ENCODE data around the gene DNAH10.

The DNAH10 gene

DNA sequence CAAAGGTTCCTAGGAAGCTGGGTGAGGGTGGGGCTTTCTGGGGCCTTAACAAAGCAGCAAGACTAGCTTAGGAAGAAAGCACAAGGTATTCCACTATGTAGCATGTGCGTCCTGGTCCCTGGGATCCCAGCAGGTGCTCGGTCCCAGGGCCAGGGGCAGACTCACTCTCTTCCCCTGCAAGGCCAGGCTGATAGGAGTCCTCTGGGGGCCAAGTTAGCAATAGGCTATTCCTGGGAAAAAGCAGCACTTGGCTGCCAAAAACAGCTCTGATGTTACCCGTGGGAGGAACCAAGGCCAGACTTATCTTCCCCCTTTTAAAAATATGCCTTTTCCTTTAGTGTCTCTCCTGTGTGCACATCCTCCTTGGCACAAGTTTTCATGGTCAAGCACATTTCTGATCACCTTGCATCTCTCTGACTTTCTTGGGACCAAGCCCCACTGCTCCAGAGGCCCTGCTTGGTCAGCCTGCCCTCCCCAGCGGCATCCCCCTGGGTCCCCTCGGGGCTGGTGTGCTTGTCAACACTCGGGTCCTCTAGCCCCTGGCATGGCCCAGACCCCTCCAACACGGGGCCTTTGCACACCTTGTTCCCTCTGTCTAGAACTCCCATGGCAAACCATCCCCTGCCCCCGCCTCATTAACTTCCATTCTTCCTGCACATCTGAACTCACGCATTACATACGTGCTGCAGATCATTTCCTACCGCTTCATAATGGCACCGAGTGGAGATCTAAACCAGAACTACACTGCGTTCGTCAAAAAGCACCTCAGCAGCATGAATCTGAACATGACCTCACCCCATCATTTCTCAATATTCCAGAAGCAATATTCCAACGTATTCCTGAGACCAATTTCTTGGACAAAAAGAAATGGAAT lies 188.6 kb downstream of the DNAH10 start:
- DNase-seq = no peak

- DNase-seq = no peak
These were observed 189.4 kb downstream of the DNAH10 start for GRCh38 chr12:123951467-123951866.

DNA sequence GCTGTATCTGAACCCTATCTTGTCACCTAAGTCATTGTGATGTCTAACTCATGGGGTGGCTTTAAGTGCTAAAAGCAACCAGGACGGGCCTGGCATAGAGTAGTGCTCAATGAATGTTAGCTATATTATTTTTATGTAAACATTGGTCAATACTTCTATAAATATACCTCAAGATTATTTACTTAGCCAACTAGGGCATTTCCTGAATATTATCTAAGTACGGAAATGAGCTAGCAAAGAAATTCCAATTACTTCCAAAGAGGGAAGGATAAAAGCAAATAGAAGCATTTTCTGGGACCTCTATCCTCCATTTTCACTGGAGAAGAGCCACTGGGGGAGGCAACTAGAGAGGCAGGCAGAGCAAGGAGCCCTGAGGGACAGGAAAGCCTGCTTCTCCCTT lies 189.9 kb downstream of the DNAH10 start:
- no peak for DNase-seq

GRCh38 chr12:123954647-123955350 lies 192.7 kb downstream of the DNAH10 start:
- DNase-seq = no peak

- no peak for DNase-seq
These were observed 194.1 kb downstream of the DNAH10 start for GRCh38 chr12:123956249-123956648.

DNA sequence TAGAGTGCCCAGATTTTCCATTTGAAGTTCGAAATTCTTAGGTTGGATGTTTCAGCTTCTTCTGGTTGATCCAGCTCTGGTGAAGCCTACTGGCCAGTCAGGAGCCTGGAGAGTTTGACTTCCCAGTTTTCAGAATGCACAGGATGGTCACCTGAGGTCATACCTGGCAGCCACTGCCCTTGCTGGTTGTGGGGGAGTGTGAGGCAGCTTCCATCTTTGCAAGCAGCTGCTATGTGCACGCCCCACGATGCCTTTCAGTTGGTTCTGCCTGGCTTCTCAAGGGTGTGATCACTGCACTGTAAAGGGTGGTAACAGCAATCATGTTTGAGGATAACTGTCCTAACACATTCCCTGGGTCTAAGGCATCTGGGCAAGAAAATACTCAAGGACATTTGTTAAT lies 195.1 kb downstream of the DNAH10 start:
- DNase-seq = no peak

GRCh38 chr12:123958462-123958861 lies 196.4 kb downstream of the DNAH10 start:
- no peak for DNase-seq

DNA sequence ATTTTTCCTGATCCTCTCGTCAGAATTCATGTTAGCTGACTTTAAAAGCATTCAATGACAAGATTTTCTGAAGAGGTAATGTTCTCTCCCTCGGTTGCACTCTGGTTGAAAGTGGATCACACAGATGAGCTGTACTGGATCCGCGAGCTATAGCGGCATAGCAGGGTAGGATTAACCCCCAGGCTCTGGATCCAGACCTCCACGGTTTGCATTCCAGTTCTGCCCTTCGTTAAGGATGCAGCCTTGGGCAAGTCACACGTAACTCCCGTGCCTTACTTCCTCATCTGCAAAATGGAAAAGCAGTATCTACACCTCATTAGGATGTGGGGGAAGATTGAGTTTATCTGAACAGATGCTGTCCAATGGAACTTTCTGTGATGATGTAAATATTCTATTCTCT lies 196.8 kb downstream of the DNAH10 start:
- DNase-seq = no peak

GRCh38 chr12:123960029-123960735 lies 198.1 kb downstream of the DNAH10 start:
- DNase-seq = no peak

GRCh38 chr12:123960856-123961255 lies 198.8 kb downstream of the DNAH10 start:
- no peak for DNase-seq

- DNase-seq = no peak
These were observed 199.7 kb downstream of the DNAH10 start for GRCh38 chr12:123961585-123962345.

DNA sequence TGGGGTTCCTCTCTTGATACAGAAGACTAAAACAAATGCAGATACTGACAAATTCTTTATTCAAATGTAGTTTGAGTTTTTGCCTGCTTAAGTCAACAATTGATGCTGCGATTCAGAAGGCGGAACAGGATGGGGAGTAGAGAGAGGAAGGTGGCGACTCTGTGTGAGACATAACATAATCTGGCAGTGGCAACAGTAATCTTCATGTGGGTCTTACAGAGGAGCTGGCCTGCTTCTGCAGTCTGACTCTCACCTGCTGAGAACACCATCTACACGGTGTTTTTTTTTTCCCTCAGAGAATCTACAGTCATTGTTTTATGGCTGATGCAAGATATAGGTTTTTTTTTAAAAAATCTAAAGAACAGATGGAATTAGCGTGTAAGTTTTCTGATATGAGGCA lies 200.4 kb downstream of the DNAH10 start:
- no peak for DNase-seq

DNA sequence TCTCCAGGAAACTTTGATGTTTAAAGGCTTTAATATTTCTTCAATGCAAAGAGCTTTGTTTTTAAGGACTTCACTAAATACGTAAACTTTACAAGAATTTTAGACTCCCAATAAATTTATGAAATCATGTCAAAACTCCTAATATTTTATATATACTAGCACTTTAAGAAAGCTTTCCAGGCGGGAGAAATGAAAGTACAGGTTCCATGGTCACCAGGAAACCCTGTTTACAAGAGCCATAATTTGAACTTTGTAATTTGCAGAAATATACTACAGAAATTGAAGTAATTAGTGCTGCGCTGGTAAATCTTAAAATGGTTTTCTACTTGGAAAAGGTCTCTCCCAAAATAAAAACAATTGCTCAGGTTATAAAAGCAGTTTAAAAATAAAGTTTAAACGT lies 201.7 kb downstream of the DNAH10 start:
- DNase-seq = no peak

DNA sequence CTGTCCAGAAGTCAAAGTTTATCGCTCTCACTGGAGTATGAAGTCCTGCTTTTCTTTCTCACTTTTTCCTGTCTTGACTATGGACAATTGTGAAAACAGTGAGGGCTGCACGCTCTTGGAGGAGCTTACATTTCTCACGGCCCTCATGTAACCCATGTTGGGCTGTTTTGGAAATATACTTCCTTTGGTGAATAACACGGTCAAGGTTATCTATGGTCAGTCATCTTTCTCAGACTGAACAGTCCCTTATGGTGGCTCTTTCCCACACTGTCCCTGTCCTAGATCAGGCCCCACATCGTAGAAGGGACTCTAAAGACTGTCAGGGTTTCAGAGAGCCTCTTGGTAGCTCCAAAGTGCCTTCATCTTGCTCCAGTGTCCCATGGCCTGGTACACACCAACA lies 203.3 kb downstream of the DNAH10 start:
- no peak for DNase-seq

- DNase-seq = no peak
These were observed 204.5 kb downstream of the DNAH10 start for GRCh38 chr12:123966596-123966995.

DNA sequence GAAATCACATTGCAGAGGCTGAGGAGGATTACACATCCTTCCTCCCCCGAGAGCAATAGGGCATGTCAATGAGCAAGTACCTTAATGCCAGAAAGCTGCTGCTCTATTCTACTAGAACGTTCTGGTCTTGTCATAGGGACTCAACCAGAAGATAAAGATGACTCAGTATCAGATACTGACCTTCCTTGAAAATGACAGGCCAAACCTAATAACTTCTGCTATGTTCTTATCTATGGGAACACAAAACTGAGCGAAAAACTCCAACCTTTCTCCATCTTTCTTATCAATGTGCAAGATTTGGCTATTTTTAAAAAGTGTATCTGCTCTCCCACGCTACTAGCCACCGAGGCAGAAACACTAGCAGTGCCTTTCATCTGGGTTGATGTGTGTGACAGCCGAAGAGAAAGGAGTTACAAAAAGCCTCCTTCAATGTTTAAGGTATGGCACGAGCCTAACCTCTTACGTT lies 205.1 kb downstream of the DNAH10 start:
- no peak for DNase-seq

- no peak for DNase-seq
These were observed 209.3 kb downstream of the DNAH10 start for GRCh38 chr12:123971449-123971769.

DNA sequence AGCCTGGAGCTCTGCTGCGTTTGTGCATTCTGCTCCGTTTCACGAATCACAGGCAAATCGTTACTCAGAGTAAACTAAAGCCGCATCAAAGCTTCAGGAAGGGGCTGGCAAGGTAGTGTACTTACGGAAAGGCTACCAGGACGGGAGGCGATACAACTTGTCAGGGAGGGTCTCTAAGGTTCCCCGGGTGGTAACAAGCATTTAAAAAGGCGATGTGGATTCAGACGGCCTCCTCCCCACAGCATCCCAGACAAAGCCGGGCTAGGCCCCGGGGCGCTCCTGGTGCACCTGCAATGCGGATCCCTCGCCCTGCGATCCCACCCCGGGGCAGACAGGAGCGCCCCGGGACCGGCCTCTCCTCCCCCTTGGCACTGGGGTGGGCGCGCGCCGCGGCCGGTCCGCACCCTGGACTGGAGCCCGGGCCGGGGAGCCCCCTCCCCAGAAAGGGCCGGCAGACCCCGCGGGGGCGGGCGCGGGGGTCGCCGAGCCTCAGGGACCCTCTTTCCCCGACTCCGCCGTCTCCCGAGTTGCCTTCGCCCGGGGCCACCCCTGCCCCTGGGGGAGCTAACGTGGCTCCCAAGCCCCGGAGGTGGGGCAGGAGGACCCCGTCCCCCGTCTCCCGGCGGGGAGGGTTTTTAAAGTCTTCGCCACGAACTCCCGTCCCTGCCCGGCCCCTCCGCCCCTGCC lies 209.8 kb downstream of the DNAH10 start:
- peak; percentile 59 to 64 for DNase-seq

GRCh38 chr12:123972457-123973401 lies 210.6 kb downstream of the DNAH10 start, which contains the start of the genes CCDC92 and ZNF664:
TSS of gene CCDC92 (minus strand) at chr12:123972831. CDS start at chr12:123944305, 28,526 bp downstream.
TSS of gene ZNF664 (plus strand) at chr12:123973215. CDS start at chr12:124012145, 38,930 bp downstream.
- peak; percentile 95 to 96 for DNase-seq

DNA sequence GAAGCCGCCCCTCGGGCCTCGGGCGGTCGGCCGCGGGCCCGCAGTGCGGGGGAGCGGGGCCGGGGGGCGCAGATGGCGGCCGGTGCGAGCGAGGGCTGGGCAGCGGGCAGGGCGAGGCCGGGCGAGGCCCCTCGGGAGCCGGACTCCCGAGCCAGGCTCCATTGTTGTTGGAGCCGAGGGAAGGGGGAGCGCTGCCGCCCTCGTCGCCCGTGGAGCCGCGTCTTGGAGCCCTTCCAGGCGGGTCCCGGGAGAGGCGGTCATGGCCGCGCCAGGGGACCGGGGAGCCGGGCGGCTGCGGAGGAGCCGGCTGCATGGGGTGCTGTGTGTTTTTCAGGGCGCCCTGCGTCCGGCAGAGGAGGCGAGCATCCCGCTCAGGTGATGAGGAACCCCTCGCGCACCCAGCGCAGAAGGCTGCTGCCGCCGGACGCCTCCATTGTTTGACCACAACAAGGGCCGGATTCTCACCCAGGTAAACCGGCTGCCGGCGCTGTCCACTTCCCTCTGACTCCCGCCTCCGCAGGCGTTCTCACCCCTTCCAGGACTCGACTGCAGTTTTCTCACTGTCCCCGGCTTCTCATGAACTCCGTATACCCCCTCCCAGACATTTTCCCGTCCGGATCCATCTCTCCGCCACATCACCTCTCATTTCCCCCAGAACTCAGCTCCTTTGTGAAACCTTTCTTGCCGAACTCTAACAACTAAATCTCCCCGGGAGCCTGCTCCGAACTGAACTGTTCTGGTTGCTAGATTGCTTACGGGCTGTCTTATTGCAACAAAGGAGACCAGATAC lies 211.6 kb downstream of the DNAH10 start:
- peak; percentile 34 to 52 for DNase-seq
